H1 (cell line): Measurements from ENCODE around the gene ATR. TPM values are rescaled to one million over a fixed set of nuclear protein-coding genes. Genes with fewer than 3 reads are reported as not detected.

Source experiments
- CTCF ChIA-PET: fragments of 300-600 bp; sonication (Branson Sonifier 250); formaldehyde crosslinking; loops from one replicate; lab custom pipeline; 2021; ENCODE audit not compliant: partially characterized antibody; lab: Charles Lee
- POLR2A ChIA-PET: fragments of 300-600 bp; sonication (Branson Sonifier 250); formaldehyde crosslinking; loops from one replicate; lab custom pipeline; 2021; ENCODE audit warnings: inconsistent platforms; ENCODE audit not compliant: partially characterized antibody; lab: Charles Lee
- DNase-seq, 2 experiments: peaks; one replicate each; pipeline versions ENCODE4 v3.0.0 to v3.0.0-alpha.2; 2010 to 2022; ENCODE audit warnings: low spot score in 2 of 2, low read depth in 1 of 2, mixed read lengths in 1 of 2
- FAIRE-seq: peaks from 2 replicates; lab custom pipeline; 2011; peaks lifted over from hg19 to GRCh38; lab: Jason Lieb, UNC
- H2AFZ ChIP-seq: 2 replicates; pipeline ENCODE4 v1.8.1; 2012; ENCODE audit warnings: low read length, inconsistent platforms
- H2AK5ac ChIP-seq: 2 replicates; pipeline ENCODE4 v1.6.1; 2013; ENCODE audit warnings: low read depth, low read length
- H2BK120ac ChIP-seq: replicated peaks from 2 replicates; pipeline ENCODE3; 2013; ENCODE audit warnings: low read depth, low read length, inconsistent platforms
- H2BK12ac ChIP-seq: 2 replicates; pipeline ENCODE4 v1.6.1; 2013; ENCODE audit warnings: low read depth, low read length
- H2BK15ac ChIP-seq: 2 replicates; pipeline ENCODE4 v1.6.1; 2013; ENCODE audit warnings: low read length
- H2BK20ac ChIP-seq: 2 replicates; pipeline ENCODE4 v1.6.1; 2013; ENCODE audit warnings: low read length
- H2BK5ac ChIP-seq: 2 replicates; pipeline ENCODE4 v1.6.1; 2013; ENCODE audit warnings: low read depth, low read length
- H3K14ac ChIP-seq: 2 replicates; pipeline ENCODE4 v1.6.1; 2013; ENCODE audit warnings: inconsistent platforms; ENCODE audit not compliant: insufficient read length
- H3K18ac ChIP-seq: 2 replicates; pipeline ENCODE4 v1.6.1; 2013; ENCODE audit warnings: low read length; ENCODE audit errors: extremely low read depth
- H3K23ac ChIP-seq: 2 replicates; pipeline ENCODE4 v1.6.1; 2013; ENCODE audit warnings: inconsistent platforms; ENCODE audit not compliant: insufficient read length
- H3K23me2 ChIP-seq: 2 replicates; pipeline ENCODE4 v1.6.1; 2013; ENCODE audit warnings: low read depth, low read length
- H3K27ac ChIP-seq: 2 replicates; pipeline ENCODE4 v1.6.1; 2011; ENCODE audit warnings: low read depth, low read length, inconsistent platforms
- H3K27me3 ChIP-seq, 4 experiments: replicated peaks in 1 of 4; 1 replicate in 1 of 4; 2 replicates in 3 of 4; pipeline versions ENCODE4 v1.6.1 to v1.8.1; 2011 to 2013; ENCODE audit warnings: low read length in 3 of 4, mild to moderate bottlenecking in 3 of 4, inconsistent platforms in 2 of 4, mixed read lengths in 2 of 4, moderate library complexity in 1 of 4; ENCODE audit not compliant: control insufficient read depth in 3 of 4, insufficient read depth in 3 of 4; ENCODE audit errors: extremely low read depth in 1 of 4
- H3K36me3 ChIP-seq, 4 experiments: 2 replicates each; pipeline versions ENCODE4 v1.6.1 to v1.8.1; 2011 to 2013; ENCODE audit warnings: mild to moderate bottlenecking in 4 of 4, low read length in 3 of 4, moderate library complexity in 2 of 4, control low read depth in 1 of 4, inconsistent platforms in 1 of 4; ENCODE audit not compliant: insufficient read depth in 4 of 4, control insufficient read depth in 2 of 4
- H3K4ac ChIP-seq: replicated peaks from 2 replicates; pipeline ENCODE3; 2013; ENCODE audit warnings: low read length, low read depth, mixed read lengths, inconsistent platforms; ENCODE audit not compliant: insufficient read length
- H3K4me1 ChIP-seq, 4 experiments: replicated peaks in 1 of 4; 1 replicate in 1 of 4; 2 replicates in 3 of 4; pipeline versions ENCODE4 v1.6.1 to v1.8.1; 2011 to 2013; ENCODE audit warnings: low read length in 3 of 4, inconsistent platforms in 2 of 4, mixed read lengths in 1 of 4; ENCODE audit not compliant: insufficient read depth in 4 of 4, control insufficient read depth in 3 of 4
- H3K4me2 ChIP-seq, 2 experiments: 2 replicates each; pipeline versions ENCODE4 v1.6.1 to v1.8.1; 2011 to 2013; ENCODE audit warnings: low read depth in 2 of 2, low read length in 2 of 2, control low read depth in 1 of 2, inconsistent platforms in 1 of 2, mild to moderate bottlenecking in 1 of 2; ENCODE audit not compliant: insufficient read depth in 1 of 2
- H3K4me3 ChIP-seq, 4 experiments: fragments of 200-600, 300-600 bp in 1 of 4; sonication (generic), shearing (Covaris generic), sonication (Bioruptor Twin) in 1 of 4; 2 replicates each; pipeline versions ENCODE4 v1.5.1 to v1.8.1; 2011 to 2016; ENCODE audit warnings: low read length in 4 of 4, low read depth in 3 of 4, control low read depth in 2 of 4, inconsistent platforms in 2 of 4, mild to moderate bottlenecking in 2 of 4, mixed read lengths in 1 of 4, moderate library complexity in 1 of 4; ENCODE audit not compliant: insufficient read depth in 2 of 4; ENCODE audit errors: extremely low read depth in 1 of 4
- H3K56ac ChIP-seq: replicated peaks from 2 replicates; pipeline ENCODE3; 2013; ENCODE audit warnings: low read depth, mild to moderate bottlenecking, mixed read lengths, low read length, inconsistent platforms; ENCODE audit not compliant: insufficient read length
- H3K79me1 ChIP-seq: 2 replicates; pipeline ENCODE4 v1.6.1; 2013; ENCODE audit warnings: low read depth, low read length, control low read depth
- H3K79me2 ChIP-seq, 2 experiments: 2 replicates each; pipeline versions ENCODE4 v1.6.1 to v1.8.1; 2012 to 2013; ENCODE audit warnings: low read length in 2 of 2, mild to moderate bottlenecking in 2 of 2, inconsistent platforms in 1 of 2; ENCODE audit not compliant: insufficient read depth in 2 of 2, control insufficient read depth in 1 of 2
- H3K9ac ChIP-seq, 4 experiments: replicated peaks in 1 of 4; 1 replicate in 1 of 4; 2 replicates in 3 of 4; pipeline versions ENCODE4 v1.6.1 to v1.8.1; 2011 to 2013; ENCODE audit warnings: low read depth in 3 of 4, low read length in 3 of 4, control low read depth in 2 of 4, mild to moderate bottlenecking in 2 of 4, moderate library complexity in 2 of 4, inconsistent platforms in 1 of 4; ENCODE audit errors: extremely low read depth in 1 of 4
- H3K9me3 ChIP-seq, 2 experiments: 2 replicates each; pipeline versions ENCODE4 v1.6.1 to v1.8.1; 2012 to 2013; ENCODE audit warnings: mild to moderate bottlenecking in 2 of 2, moderate library complexity in 2 of 2, control low read depth in 1 of 2, inconsistent platforms in 1 of 2, low read depth in 1 of 2, low read length in 1 of 2, mixed read lengths in 1 of 2; ENCODE audit not compliant: insufficient read depth in 2 of 2
- H4K20me1 ChIP-seq, 2 experiments: replicated peaks in 1 of 2; 2 replicates each; pipeline versions ENCODE3 to v1.8.1; 2011 to 2013; ENCODE audit warnings: inconsistent platforms in 2 of 2, low read length in 2 of 2, mild to moderate bottlenecking in 1 of 2; ENCODE audit not compliant: insufficient read depth in 2 of 2, control insufficient read depth in 1 of 2
- H4K5ac ChIP-seq: 2 replicates; pipeline ENCODE4 v1.6.1; 2013; ENCODE audit warnings: low read length, low read depth, mixed read lengths, inconsistent platforms; ENCODE audit not compliant: insufficient read length
- H4K8ac ChIP-seq: 2 replicates; pipeline ENCODE4 v1.8.0; 2013; ENCODE audit warnings: mild to moderate bottlenecking, moderate library complexity, low read length, inconsistent platforms; ENCODE audit not compliant: insufficient read depth; ENCODE audit errors: extremely low read depth
- H4K91ac ChIP-seq: replicated peaks from 2 replicates; pipeline ENCODE3; 2013; ENCODE audit warnings: low read length, mixed read lengths, inconsistent platforms; ENCODE audit not compliant: insufficient read length
- EZH2 ChIP-seq: fragments of 200-600 bp; sonication (generic); IDR thresholded peaks from 2 replicates; pipeline ENCODE4 v1.7.1; 2012; ENCODE audit warnings: low read depth, mild to moderate bottlenecking, moderate library complexity, low read length, inconsistent platforms; ENCODE audit not compliant: severe bottlenecking
- KDM5A ChIP-seq: fragments of 200-600 bp; IDR thresholded peaks from 2 replicates; pipeline ENCODE4 v1.7.1; 2012; ENCODE audit warnings: mild to moderate bottlenecking, low read length, inconsistent platforms, mixed read lengths
- SP1 ChIP-seq: IDR thresholded peaks from 2 replicates; pipeline ENCODE4 v1.6.1; 2011; ENCODE audit warnings: low read depth, low read length
- SUZ12 ChIP-seq: fragments of 200-600 bp; sonication (generic); IDR thresholded peaks from 2 replicates; pipeline ENCODE4 v1.6.1; 2012; ENCODE audit warnings: mild to moderate bottlenecking, inconsistent platforms, low read length, moderate library complexity, mixed read lengths
- WGBS, 2 experiments: shearing (Covaris generic) in 1 of 2; methylation state at CpG; one replicate each; pipeline versions ENCODE4 v1.1.6 to v1.1.7; 2013 to 2015; ENCODE audit warnings: low lambda C conversion rate in 2 of 2, mixed read lengths in 2 of 2, inconsistent platforms in 1 of 2, low coverage in 1 of 2, missing lambda C conversion rate in 1 of 2; ENCODE audit not compliant: insufficient replicate concordance in 2 of 2, insufficient coverage in 1 of 2, insufficient read length in 1 of 2; ENCODE audit errors: extremely low coverage in 1 of 2, missing lambda C conversion rate in 1 of 2; 5-methylcytosine and 5-hydroxymethylcytosine counted together
- polyA plus RNA-seq, 7 experiments: library from polyadenylated mRNA; depleted of rRNA in 3 of 7; stranded (reverse) in 5 of 7; unstranded in 2 of 7; fragments of >200 nt in 5 of 7; fragments of 200-250 nt in 2 of 7; gene quantifications; 1 replicate in 5 of 7; 2 replicates in 1 of 7; 4 replicates in 1 of 7; pipeline versions ENCODE4 v1.2.1 to v1.2.3, GENCODE V29; 2011 to 2013; ENCODE audit warnings: missing spikeins in 2 of 7, mixed read lengths in 2 of 7
- total RNA-seq: library from RNA; stranded (reverse); fragmentation: NEBNext Ultra II Directional; extraction: Animal tissue kit (Norgen Biotek cat#: 25700); gene quantifications from 2 replicates; pipeline ENCODE4 v1.2.1, GENCODE V29; 2021

The ATR gene
- total and polyA plus RNA-seq, 2 of the 8 experiments (the other 6 are each of a cell fraction or from before 2014, with no cell fraction given) = 8.4 to 23.2 TPM

- Histone ChIP-seq H4K91ac (no peak overlapping the region), H3K4me2 (no peak overlapping the region), H2BK120ac (no peak overlapping the region), H3K56ac (no peak overlapping the region), H2BK15ac (no peak overlapping the region), H3K4me3 (no peak overlapping the region), H4K8ac (no peak overlapping the region; the same call in 1 of the 2 replicates), H3K4me1 (no peaks in the 10 kb centered on the region), H4K5ac (no peak overlapping the region), H3K4ac (no peak overlapping the region), H3K23ac (no peak overlapping the region), H3K14ac (no peak overlapping the region), H2BK12ac (no peak overlapping the region), H2BK5ac (no peak overlapping the region), H3K79me1 (no peaks in the 10 kb centered on the region), H3K79me2 (no peaks in the 10 kb centered on the region), H3K27me3 (no peaks in the 10 kb centered on the region), H2AFZ (no peak overlapping the region), H2AK5ac (no peak overlapping the region), H3K9me3 (no peaks in the 10 kb centered on the region), H4K20me1 (no peaks in the 10 kb centered on the region), H3K27ac (no peak overlapping the region), H3K23me2 (no peaks in the 10 kb centered on the region), H3K9ac (no peak overlapping the region), H3K36me3 (peaks cover 2 to 27% (median 13%) of the 10 kb centered on the region in 4 experiments), H2BK20ac (no peak overlapping the region), H3K18ac (no peak overlapping the region)
- CTCF ChIA-PET = no interaction called here
- no peak for DNase-seq
- 91% methylated on average over 3 of the region's 3 CpGs; no CpG with 5 or more reads in 1 of the 2 experiments for WGBS, 2 experiments
- FAIRE-seq = no peak
- POLR2A ChIA-PET = no interaction called here
- TF ChIP-seq SP1 (no peak), SUZ12 (no peak), KDM5A (no peak), EZH2 (no peak)
These were observed 42.0 kb downstream of the ATR start for GRCh38 chr3:142536519-142536918.
